Endothelial cell of umbilical vein (primary cell): ENCODE measurements around the gene PIGQ.

Experiments
- EZH2 ChIP-seq: IDR thresholded peaks from 2 replicates; pipeline ENCODE4 v1.6.1; 2012; ENCODE audit warnings: borderline replicate concordance, low read depth, mild to moderate bottlenecking, moderate library complexity, low read length, inconsistent platforms; ENCODE audit not compliant: severe bottlenecking
- FOS ChIP-seq: IDR thresholded peaks from 2 replicates; pipeline ENCODE4 v1.6.1; 2011; ENCODE audit warnings: mild to moderate bottlenecking, low read length, moderate library complexity, borderline replicate concordance; ENCODE audit not compliant: insufficient read depth
- GATA2 ChIP-seq: IDR thresholded peaks from 2 replicates; pipeline ENCODE4 v1.7.0; 2011; ENCODE audit warnings: low read depth, mild to moderate bottlenecking, moderate library complexity, mixed read lengths, low read length; ENCODE audit not compliant: insufficient read length, insufficient read depth
- JUN ChIP-seq: IDR thresholded peaks from 2 replicates; pipeline ENCODE4 v1.6.1; 2011; ENCODE audit warnings: borderline replicate concordance, low read depth; ENCODE audit not compliant: insufficient read length, insufficient read depth
- MAX ChIP-seq: IDR thresholded peaks from 2 replicates; pipeline ENCODE4 v1.6.1; 2011; ENCODE audit not compliant: insufficient read depth, insufficient read length
- MYC ChIP-seq: IDR thresholded peaks from one replicate; pipeline ENCODE4 v1.6.1; 2011; ENCODE audit warnings: mild to moderate bottlenecking, low read depth, low read length
- POLR2A ChIP-seq: IDR thresholded peaks from 2 replicates; pipeline ENCODE4 v1.6.1; 2012; ENCODE audit warnings: low read depth, mild to moderate bottlenecking, control low read depth, low read length
- POLR2AphosphoS5 ChIP-seq: IDR thresholded peaks from 2 replicates; pipeline ENCODE4 v1.6.1; 2012; ENCODE audit warnings: low read depth, mild to moderate bottlenecking, control low read depth, low read length, moderate library complexity; ENCODE audit not compliant: insufficient read depth
- TF ChIP-seq, protein P1 (sequence below), 2 donors: IDR thresholded peaks; 1 replicate in 1 of 2; 2 replicates in 1 of 2; pipeline ENCODE4 v1.5.1; 2011; ENCODE audit warnings: low read length in 2 of 2, mild to moderate bottlenecking in 2 of 2, moderate library complexity in 2 of 2, control low read depth in 1 of 2, inconsistent platforms in 1 of 2, low read depth in 1 of 2; ENCODE audit not compliant: insufficient read depth in 1 of 2; ENCODE audit errors: extremely low read depth in 1 of 2

DNA sequence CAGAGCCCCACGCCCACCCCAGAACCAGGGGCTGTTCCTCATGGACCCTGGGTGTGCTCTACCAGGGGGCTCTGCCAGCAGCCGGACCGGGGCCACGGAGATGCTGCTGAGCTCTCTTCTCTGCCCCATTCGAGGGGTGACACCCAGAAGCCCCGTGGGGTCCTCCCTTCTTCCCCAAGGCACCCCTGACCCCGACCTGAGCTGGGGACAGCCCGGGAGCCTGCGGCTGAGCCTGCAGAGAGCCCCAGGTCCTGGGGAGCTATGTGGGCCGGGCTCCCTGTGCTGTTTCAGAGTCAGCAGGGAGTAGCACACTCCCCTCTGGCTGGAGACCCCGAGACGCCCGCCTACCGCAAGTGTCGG, 10.8 kb upstream of the PIGQ start:
- no peak for TF ChIP-seq EZH2
- no peak for TF ChIP-seq POLR2AphosphoS5
- TF ChIP-seq, protein P1, sequence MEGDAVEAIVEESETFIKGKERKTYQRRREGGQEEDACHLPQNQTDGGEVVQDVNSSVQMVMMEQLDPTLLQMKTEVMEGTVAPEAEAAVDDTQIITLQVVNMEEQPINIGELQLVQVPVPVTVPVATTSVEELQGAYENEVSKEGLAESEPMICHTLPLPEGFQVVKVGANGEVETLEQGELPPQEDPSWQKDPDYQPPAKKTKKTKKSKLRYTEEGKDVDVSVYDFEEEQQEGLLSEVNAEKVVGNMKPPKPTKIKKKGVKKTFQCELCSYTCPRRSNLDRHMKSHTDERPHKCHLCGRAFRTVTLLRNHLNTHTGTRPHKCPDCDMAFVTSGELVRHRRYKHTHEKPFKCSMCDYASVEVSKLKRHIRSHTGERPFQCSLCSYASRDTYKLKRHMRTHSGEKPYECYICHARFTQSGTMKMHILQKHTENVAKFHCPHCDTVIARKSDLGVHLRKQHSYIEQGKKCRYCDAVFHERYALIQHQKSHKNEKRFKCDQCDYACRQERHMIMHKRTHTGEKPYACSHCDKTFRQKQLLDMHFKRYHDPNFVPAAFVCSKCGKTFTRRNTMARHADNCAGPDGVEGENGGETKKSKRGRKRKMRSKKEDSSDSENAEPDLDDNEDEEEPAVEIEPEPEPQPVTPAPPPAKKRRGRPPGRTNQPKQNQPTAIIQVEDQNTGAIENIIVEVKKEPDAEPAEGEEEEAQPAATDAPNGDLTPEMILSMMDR (IDR thresholded peaks at IDR 0.05; ENCODE audit: extremely low read depth in 1 of 2, insufficient read depth in 1 of 2, low read depth in 1 of 2, low read length in 2 of 2), result no peak
- no peak for TF ChIP-seq MAX
- TF ChIP-seq POLR2A, result no peak
- TF ChIP-seq GATA2, result no peak
- no peak for TF ChIP-seq JUN
- no peak for TF ChIP-seq MYC
- no peak for TF ChIP-seq FOS
